GM10248 (cell line): ENCODE data around the gene LHFPL3.

Experiments
- CTCF ChIA-PET: fragments of 300-600 bp; sonication (Branson Sonifier 250); formaldehyde crosslinking; extraction: SDS; loops from one replicate; lab custom pipeline; 2021; ENCODE audit warnings: antibody characterized with exemption; lab: Yijun Ruan, JAX
- POLR2A ChIA-PET: fragments of 350-650 bp; sonication (Branson Sonifier 250); formaldehyde crosslinking; extraction: SDS; loops from one replicate; lab custom pipeline; 2020; ENCODE audit warnings: antibody characterized with exemption; lab: Yijun Ruan, JAX
- DNase-seq: peaks from one replicate; pipeline ENCODE4 v3.0.0; 2012; ENCODE audit errors: extremely low spot score
- CTCF ChIP-seq: IDR thresholded peaks from 2 replicates; pipeline ENCODE4 v1.5.1; 2012; ENCODE audit warnings: mild to moderate bottlenecking, low read depth; ENCODE audit errors: extremely low read depth, missing control alignments, control extremely low read depth

Gene LHFPL3

GRCh38 chr7:104946338-104946737 lies 617.9 kb downstream of the LHFPL3 start:
- DNase-seq = no peak
- ChIA-PET CTCF (interaction anchor here (0.8 to 5.5 kb wide), 7 partner anchors 8 to 37 kb away, joined by 3 to 33 read pairs (median 4); no protein-coding TSS in a partner anchor), POLR2A (interaction anchor here (0.7 to 2.2 kb wide), 4 partner anchors 11 to 1633 kb away, joined by 3 to 8 read pairs (median 4); no protein-coding TSS in a partner anchor)
- no peak for TF ChIP-seq CTCF

GRCh38 chr7:104950006-104950405 lies 621.6 kb downstream of the LHFPL3 start:
- no peak for DNase-seq
- ChIA-PET CTCF (interaction anchor here (1.4 to 5.5 kb wide), 2 partner anchors 31 to 34 kb away, joined by 4 to 33 read pairs; no protein-coding TSS in a partner anchor), POLR2A (no interaction called here)
- no peak for TF ChIP-seq CTCF

- ChIA-PET POLR2A (interaction anchor here (0.6 kb wide), 1 partner anchor 62 kb away, joined by 3 read pairs; no protein-coding TSS in a partner anchor), CTCF (interaction anchor here (1.4 kb wide), 1 partner anchor 33 kb away, joined by 4 read pairs; no protein-coding TSS in a partner anchor)
- no peak for TF ChIP-seq CTCF
- no peak for DNase-seq
These were observed 622.4 kb downstream of the LHFPL3 start for GRCh38 chr7:104950754-104951153.

GRCh38 chr7:104951546-104951945 lies 623.1 kb downstream of the LHFPL3 start:
- no peak for TF ChIP-seq CTCF
- ChIA-PET CTCF (no interaction called here), POLR2A (no interaction called here)
- DNase-seq = no peak

- ChIA-PET CTCF (interaction anchor here (2.5 to 2.7 kb wide), 2 partner anchors 10 to 27 kb away, joined by 8 to 30 read pairs; no protein-coding TSS in a partner anchor), POLR2A (interaction anchor here (0.9 to 2.6 kb wide), 2 partner anchors 10 to 13 kb away, joined by 5 to 11 read pairs; no protein-coding TSS in a partner anchor)
- no peak for DNase-seq
- no peak for TF ChIP-seq CTCF
These were observed 626.9 kb downstream of the LHFPL3 start for GRCh38 chr7:104955276-104955675.
